GM12864 (cell line): ENCODE results near the gene RENBP.

Experiments
- DNase-seq: peaks from one replicate; pipeline ENCODE4 v3.0.0-alpha.2; 2011; ENCODE audit warnings: low read depth
- H3K4me3 ChIP-seq: 2 replicates; pipeline ENCODE4 v1.5.1; 2011; ENCODE audit warnings: mild to moderate bottlenecking, low read depth, low read length, control low read depth
- TF ChIP-seq, protein P1 (sequence below): IDR thresholded peaks from 2 replicates; pipeline ENCODE4 v1.5.1; 2011; ENCODE audit warnings: low read depth, mild to moderate bottlenecking, moderate library complexity, low read length, control low read depth, inconsistent platforms; ENCODE audit errors: missing control alignments

RENBP gene

DNA sequence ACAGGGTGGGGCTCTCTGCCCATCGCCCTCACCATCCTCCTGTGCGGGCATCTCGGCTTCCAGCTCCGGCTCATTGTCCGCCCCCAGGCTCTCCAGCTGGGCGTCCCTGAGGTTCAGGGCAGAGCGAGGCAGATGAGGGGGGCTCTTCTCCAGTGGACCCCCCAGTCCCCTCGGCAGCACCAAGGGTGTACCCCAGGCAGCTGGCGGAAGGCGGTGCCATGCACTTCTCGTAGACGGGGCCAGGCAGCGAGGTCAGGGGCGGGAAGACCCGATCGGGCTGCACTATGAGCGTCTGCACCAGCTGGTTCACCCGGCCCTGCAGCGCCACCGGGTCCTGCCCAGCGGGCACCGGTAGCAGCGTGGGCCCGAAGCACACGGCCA, 34.5 kb downstream of the RENBP start:
- TF ChIP-seq, protein P1, sequence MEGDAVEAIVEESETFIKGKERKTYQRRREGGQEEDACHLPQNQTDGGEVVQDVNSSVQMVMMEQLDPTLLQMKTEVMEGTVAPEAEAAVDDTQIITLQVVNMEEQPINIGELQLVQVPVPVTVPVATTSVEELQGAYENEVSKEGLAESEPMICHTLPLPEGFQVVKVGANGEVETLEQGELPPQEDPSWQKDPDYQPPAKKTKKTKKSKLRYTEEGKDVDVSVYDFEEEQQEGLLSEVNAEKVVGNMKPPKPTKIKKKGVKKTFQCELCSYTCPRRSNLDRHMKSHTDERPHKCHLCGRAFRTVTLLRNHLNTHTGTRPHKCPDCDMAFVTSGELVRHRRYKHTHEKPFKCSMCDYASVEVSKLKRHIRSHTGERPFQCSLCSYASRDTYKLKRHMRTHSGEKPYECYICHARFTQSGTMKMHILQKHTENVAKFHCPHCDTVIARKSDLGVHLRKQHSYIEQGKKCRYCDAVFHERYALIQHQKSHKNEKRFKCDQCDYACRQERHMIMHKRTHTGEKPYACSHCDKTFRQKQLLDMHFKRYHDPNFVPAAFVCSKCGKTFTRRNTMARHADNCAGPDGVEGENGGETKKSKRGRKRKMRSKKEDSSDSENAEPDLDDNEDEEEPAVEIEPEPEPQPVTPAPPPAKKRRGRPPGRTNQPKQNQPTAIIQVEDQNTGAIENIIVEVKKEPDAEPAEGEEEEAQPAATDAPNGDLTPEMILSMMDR: no peak
- H3K4me3 ChIP-seq: no peak overlapping the region
- no peak for DNase-seq

DNA sequence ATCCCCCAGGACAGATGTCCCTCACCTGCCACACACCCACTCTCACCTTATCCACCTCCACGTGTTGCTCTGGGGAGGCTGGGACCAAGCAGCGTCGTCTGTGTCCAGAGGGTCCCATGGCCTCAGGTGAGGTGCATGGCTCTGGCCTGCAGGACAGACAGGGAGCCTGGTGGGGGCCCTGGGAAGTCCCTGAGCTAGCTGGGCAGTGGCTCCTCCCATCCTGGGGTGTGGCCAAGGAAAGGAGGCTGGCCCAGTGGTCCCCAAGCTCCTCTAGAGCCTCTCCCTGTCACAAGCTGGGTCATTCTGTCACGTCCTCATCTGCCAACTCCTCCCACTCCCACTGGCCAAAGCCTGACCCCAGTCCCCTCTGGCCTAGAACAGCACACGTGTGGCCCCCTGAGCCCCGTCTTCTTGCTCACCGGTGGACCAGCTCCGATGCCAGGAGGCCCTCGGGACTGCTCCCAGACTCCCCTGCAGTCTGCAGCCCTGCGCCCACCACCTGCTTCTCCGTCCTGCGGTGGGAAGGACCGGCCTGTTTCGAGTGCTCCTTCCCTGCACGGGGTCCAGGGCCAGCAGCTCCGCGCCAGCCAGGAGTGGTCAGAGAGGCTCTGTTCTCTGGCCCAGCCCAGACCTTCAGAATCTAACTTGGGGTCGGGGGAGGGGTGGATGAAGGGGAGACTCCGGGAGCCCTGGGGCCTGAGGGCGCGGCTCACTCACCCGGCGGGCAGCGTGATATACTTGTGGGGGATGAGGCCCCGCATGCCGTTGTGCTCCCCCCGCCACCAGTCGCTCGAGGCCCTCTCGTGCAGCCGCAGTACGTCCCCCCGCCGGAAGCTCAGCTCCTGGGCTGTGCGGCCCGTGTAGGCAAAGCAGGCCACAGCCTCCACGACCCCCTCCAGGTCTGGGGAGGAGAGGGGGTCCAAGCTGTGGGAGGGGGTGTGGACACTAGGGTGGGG, 35.1 kb downstream of the RENBP start:
- no peak for DNase-seq
- TF ChIP-seq, protein P1: no peak

DNA sequence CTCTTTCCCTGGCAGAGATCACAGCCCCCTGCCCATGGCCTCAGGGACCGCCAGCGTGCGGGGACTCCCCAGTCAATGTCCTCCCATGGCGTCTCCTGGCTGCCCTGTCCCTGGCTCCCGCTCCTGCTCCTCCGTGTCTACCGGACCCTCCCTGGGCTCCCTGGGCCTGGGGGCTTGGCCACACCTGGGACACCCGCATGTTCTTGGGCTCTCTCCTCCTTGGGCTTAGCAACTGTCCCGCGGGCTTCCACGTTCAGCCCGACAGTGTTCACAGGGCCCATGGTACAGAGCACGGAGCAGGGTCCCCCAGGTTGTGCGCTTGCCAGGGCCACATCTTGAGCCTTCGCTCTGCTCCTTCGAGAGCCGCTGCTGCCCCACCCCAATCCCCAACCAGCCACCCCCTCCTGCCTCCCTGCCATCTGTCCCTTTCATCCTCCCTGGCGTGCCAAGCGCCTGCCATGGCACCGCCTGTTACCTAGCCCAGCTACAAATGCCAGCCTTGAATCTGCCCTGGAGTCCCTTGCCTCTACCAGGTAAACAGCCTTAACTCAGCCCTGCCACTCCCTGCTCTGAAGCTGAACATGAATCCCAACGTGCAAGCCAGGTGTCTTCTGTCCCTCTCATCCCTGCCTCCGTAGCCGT, 36.1 kb downstream of the RENBP start:
- TF ChIP-seq, protein P1: no peak
- DNase-seq: no peak
- no peak overlapping the region for H3K4me3 ChIP-seq

More for the DNA sequence above, 35.1 kb downstream of the RENBP start:
- H3K4me3 ChIP-seq: no peak overlapping the region

DNA sequence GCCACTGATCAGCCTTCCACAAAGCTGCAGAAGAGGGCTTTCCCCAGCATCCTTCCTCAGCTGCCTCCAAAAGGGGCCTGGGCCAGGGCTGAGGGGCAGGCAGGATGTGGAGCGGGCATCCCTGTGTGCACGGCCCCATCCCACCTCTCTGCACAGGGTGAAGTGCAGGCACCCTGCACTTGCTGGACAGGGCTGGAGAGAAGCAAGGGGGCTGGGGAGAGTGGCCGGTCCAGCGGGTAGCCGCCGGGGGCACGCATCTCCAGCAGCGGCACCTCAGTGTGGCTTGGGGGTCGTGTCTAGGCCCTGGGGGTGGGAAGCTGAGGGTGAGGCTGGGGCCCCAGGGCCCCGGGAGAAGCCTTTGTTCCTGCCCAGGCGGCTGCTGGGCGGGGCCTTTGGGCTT, 37.0 kb downstream of the RENBP start:
- no peak overlapping the region for H3K4me3 ChIP-seq
- TF ChIP-seq, protein P1: no peak
- DNase-seq: no peak

DNA sequence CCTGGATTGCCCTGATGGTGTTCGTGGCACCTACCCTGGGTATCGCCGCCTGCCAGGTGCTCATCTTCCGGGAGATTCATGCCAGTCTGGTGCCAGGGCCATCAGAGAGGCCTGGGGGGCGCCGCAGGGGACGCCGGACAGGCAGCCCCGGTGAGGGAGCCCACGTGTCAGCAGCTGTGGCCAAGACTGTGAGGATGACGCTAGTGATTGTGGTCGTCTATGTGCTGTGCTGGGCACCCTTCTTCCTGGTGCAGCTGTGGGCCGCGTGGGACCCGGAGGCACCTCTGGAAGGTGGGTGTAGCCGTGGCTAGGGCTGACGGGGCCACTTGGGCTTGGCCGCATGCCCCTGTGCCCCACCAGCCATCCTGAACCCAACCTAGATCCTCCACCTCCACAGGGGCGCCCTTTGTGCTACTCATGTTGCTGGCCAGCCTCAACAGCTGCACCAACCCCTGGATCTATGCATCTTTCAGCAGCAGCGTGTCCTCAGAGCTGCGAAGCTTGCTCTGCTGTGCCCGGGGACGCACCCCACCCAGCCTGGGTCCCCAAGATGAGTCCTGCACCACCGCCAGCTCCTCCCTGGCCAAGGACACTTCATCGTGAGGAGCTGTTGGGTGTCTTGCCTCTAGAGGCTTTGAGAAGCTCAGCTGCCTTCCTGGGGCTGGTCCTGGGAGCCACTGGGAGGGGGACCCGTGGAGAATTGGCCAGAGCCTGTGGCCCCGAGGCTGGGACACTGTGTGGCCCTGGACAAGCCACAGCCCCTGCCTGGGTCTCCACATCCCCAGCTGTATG, 38.1 kb downstream of the RENBP start:
- DNase-seq: no peak
- TF ChIP-seq, protein P1: no peak
- no peak overlapping the region for H3K4me3 ChIP-seq

DNA sequence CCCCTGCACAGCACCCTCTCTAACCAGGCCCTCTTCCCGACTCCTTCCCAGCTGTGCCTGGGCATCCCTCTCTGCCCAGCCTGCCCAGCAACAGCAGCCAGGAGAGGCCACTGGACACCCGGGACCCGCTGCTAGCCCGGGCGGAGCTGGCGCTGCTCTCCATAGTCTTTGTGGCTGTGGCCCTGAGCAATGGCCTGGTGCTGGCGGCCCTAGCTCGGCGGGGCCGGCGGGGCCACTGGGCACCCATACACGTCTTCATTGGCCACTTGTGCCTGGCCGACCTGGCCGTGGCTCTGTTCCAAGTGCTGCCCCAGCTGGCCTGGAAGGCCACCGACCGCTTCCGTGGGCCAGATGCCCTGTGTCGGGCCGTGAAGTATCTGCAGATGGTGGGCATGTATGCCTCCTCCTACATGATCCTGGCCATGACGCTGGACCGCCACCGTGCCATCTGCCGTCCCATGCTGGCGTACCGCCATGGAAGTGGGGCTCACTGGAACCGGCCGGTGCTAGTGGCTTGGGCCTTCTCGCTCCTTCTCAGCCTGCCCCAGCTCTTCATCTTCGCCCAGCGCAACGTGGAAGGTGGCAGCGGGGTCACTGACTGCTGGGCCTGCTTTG, 38.9 kb downstream of the RENBP start:
- DNase-seq: no peak
- no peak overlapping the region for H3K4me3 ChIP-seq
- TF ChIP-seq, protein P1: no peak
